Lung (tissue), 12 donors: ENCODE results near the gene CEACAM1. TPM values are rescaled to one million over a fixed set of nuclear protein-coding genes. Genes with fewer than 3 reads are reported as not detected.
A peak's percentile ranks its signal among the peaks of the same experiment; 100 is the strongest.
"Not testable (repeated sequence)": the region's sequence is repeated elsewhere in the genome, so short reads cannot be mapped to it uniquely, and the experiment has no call there.

Experiments
- ATAC-seq: fragments of 200-7000 bp; cut with Tn5 transposase; one replicate; pipeline ENCODE4 v1.9.1; 2020; ENCODE audit warnings: moderate number of reproducible peaks; ENCODE audit not compliant: insufficient read depth, low FRiP score
- DNase-seq, 3 donors: peaks; one replicate each; pipeline ENCODE4 v3.0.0-alpha.2; 2013 to 2017
- H3K27ac ChIP-seq, 2 donors: one replicate each; pipeline ENCODE4 v1.5.1; 2013; ENCODE audit warnings: mild to moderate bottlenecking in 2 of 2, moderate library complexity in 2 of 2, control low read depth in 1 of 2, inconsistent platforms in 1 of 2, low read depth in 1 of 2, low read length in 1 of 2
- H3K27me3 ChIP-seq, 3 donors: one replicate each; pipeline ENCODE4 v1.5.1; 2013; ENCODE audit warnings: low read length in 2 of 3; ENCODE audit not compliant: control insufficient read depth in 3 of 3, insufficient read depth in 3 of 3
- H3K36me3 ChIP-seq, 4 donors: one replicate each; pipeline ENCODE4 v1.5.1; 2013; ENCODE audit warnings: low read length in 4 of 4, mild to moderate bottlenecking in 1 of 4, moderate library complexity in 1 of 4; ENCODE audit not compliant: control insufficient read depth in 4 of 4, insufficient read depth in 4 of 4
- H3K4me1 ChIP-seq, 5 donors: one replicate each; pipeline ENCODE4 v1.5.1; 2013; ENCODE audit warnings: low read length in 5 of 5, mild to moderate bottlenecking in 2 of 5, moderate library complexity in 1 of 5; ENCODE audit not compliant: control insufficient read depth in 5 of 5, insufficient read depth in 5 of 5
- H3K4me3 ChIP-seq: one replicate; pipeline ENCODE4 v1.5.1; 2013; ENCODE audit warnings: mild to moderate bottlenecking, control low read depth, moderate library complexity
- H3K9ac ChIP-seq, 2 donors: one replicate each; pipeline ENCODE4 v1.5.1; 2013; ENCODE audit warnings: low read length in 2 of 2, control low read depth in 1 of 2; ENCODE audit not compliant: insufficient read depth in 1 of 2
- H3K9me3 ChIP-seq, 4 donors: one replicate each; pipeline ENCODE4 v1.5.1; 2013; ENCODE audit warnings: low read length in 3 of 4, mild to moderate bottlenecking in 1 of 4, moderate library complexity in 1 of 4; ENCODE audit not compliant: control insufficient read depth in 4 of 4, insufficient read depth in 3 of 4
- WGBS, 2 donors: extraction: QIAGEN DNeasy Blood & Tissue Kit; methylation state at CpG; one replicate each; pipeline ENCODE4 v1.1.7; 2013; 5-methylcytosine and 5-hydroxymethylcytosine counted together
- polyA plus RNA-seq, 2 donors: library from polyadenylated mRNA; stranded (reverse); fragments of 200-250 nt; gene quantifications; one replicate each; pipeline ENCODE4 v1.2.1, GENCODE V29; 2013
- total RNA-seq, 2 donors: library from RNA; depleted of rRNA in 1 of 2; stranded (reverse); fragments of >200 nt in 1 of 2; gene quantifications; one replicate each; pipeline ENCODE4 v1.2.1, GENCODE V29; 2014 to 2021
- TF ChIP-seq, protein P1 (sequence below): IDR thresholded peaks from 2 replicates; pipeline ENCODE4 v1.5.1; 2012; ENCODE audit warnings: mild to moderate bottlenecking; ENCODE audit errors: control extremely low read depth, extremely low read depth
- donor health status: control.
- donor health status: control.
- donor health status: Bipolar disorder and iron deficiency.
- donor health status: healthy.
- donor health status: DM: yes; HTN: yes; CAD: no.

CEACAM1 gene
- total and polyA plus RNA-seq, 4 donors: 3.6 to 26.8 (median 10.3) TPM

GRCh38 chr19:42540071-42540553 is 11.8 kb upstream of the CEACAM1 start:
- Histone ChIP-seq H3K27ac (no peak overlapping the region), H3K4me3 (no peak overlapping the region), H3K9ac (no peak overlapping the region), H3K27me3 (no peaks in the 10 kb centered on the region), H3K4me1 (peaks cover 0 to 6% (median 0%) of the 10 kb centered on the region in 5 donors), H3K9me3 (peaks cover 0 to 2% (median 0%) of the 10 kb centered on the region in 4 donors), H3K36me3 (no peaks in the 10 kb centered on the region)
- 68 to 79% methylated on average over 8 of the region's 8 CpGs for WGBS, 2 donors
- ATAC-seq (no peak), DNase-seq (peak; percentile 41 to 67 (median 46))
- TF ChIP-seq, protein P1, sequence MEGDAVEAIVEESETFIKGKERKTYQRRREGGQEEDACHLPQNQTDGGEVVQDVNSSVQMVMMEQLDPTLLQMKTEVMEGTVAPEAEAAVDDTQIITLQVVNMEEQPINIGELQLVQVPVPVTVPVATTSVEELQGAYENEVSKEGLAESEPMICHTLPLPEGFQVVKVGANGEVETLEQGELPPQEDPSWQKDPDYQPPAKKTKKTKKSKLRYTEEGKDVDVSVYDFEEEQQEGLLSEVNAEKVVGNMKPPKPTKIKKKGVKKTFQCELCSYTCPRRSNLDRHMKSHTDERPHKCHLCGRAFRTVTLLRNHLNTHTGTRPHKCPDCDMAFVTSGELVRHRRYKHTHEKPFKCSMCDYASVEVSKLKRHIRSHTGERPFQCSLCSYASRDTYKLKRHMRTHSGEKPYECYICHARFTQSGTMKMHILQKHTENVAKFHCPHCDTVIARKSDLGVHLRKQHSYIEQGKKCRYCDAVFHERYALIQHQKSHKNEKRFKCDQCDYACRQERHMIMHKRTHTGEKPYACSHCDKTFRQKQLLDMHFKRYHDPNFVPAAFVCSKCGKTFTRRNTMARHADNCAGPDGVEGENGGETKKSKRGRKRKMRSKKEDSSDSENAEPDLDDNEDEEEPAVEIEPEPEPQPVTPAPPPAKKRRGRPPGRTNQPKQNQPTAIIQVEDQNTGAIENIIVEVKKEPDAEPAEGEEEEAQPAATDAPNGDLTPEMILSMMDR: no peak

GRCh38 chr19:42538841-42539709 is 10.8 kb upstream of the CEACAM1 start:
- H3K36me3 ChIP-seq: no peaks in the 10 kb centered on the region
- H3K4me1 ChIP-seq: peaks cover 0 to 6% (median 0%) of the 10 kb centered on the region in 5 donors
- no peaks in the 10 kb centered on the region for H3K27me3 ChIP-seq
- ATAC-seq: no peak
- no peak overlapping the region for H3K9ac ChIP-seq
- TF ChIP-seq, protein P1: no peak
- 61 to 77% methylated on average over 7 of the region's 7 CpGs for whole genome bisulfite sequencing, 2 donors
- H3K4me3 ChIP-seq: no peak overlapping the region
- peaks cover 0 to 2% (median 0%) of the 10 kb centered on the region in 4 donors for H3K9me3 ChIP-seq
- no peak for DNase-seq
- no peak overlapping the region for H3K27ac ChIP-seq

- 70 to 80% methylated on average over 2 of the region's 2 CpGs for WGBS, 2 donors
- H3K36me3 ChIP-seq, DNase-seq, ATAC-seq, H3K27me3 ChIP-seq, H3K27ac ChIP-seq, H3K9ac ChIP-seq, H3K4me1 ChIP-seq, H3K9me3 ChIP-seq, H3K4me3 ChIP-seq: not testable (repeated sequence)
These were observed 7.0 kb upstream of the CEACAM1 start for GRCh38 chr19:42535276-42535675.

- Histone ChIP-seq H3K4me1 (peaks cover 0 to 6% (median 0%) of the 10 kb centered on the region in 5 donors), H3K36me3 (no peaks in the 10 kb centered on the region), H3K27me3 (no peaks in the 10 kb centered on the region), H3K4me3 (no peak overlapping the region), H3K27ac (no peak overlapping the region), H3K9ac (no peak overlapping the region), H3K9me3 (no peaks in the 10 kb centered on the region)
- ATAC-seq: no peak
- no peak for DNase-seq
- TF ChIP-seq, protein P1: no peak
These were observed 6.1 kb upstream of the CEACAM1 start for GRCh38 chr19:42534391-42534790.
